HT1080 (cell line): ENCODE data around the gene PPP1R9A. TPM values are rescaled to one million over a fixed set of nuclear protein-coding genes. Genes with fewer than 3 reads are reported as not detected.

Experiments
- DNase-seq: peaks from one replicate; pipeline ENCODE4 v3.0.0-alpha.2; 2015; ENCODE audit warnings: low read depth
- total RNA-seq: library from RNA; depleted of rRNA; stranded (reverse); fragments of >200 nt; shearing (Covaris generic); gene quantifications from 2 replicates; pipeline ENCODE4 v1.2.3, GENCODE V29; 2014

The PPP1R9A gene
- total RNA-seq, 1 experiment from 2014 or later: 4.3 TPM

- no peak for DNase-seq
These were observed 184.9 kb downstream of the PPP1R9A start for GRCh38 chr7:95092324-95092723.

DNA sequence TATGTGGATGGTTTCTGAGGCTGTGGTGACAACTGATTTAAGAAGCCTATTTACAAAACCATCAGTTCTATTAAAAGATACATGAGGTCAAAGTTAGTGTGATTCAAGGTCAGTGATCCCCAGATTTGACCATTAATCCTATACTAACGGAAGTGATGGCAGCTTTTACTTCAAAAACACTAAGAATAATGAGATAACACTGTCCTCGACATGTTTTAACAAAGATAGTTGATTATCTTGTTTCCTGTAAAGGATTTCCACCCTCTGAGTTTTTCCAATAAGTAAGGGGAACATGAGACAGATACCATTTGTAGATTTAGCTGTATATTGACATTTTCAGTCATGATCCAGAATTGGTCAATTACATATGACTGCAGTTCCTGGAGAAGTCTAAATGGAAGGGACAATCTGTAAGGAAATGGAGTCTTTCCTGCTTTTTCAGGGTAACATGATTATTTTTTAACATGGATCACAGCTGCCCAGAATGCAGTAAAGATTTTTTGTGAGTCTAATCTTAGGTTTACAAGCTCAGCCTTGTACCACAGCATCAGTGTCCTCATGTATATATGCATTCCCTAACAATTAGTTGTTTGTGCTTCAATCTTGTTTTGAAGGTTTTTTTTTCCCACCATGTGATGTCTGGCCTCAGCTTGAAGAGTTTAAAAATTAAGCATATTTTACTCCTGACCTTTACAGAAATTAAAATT is 188.0 kb downstream of the PPP1R9A start:
- no peak for DNase-seq

DNA sequence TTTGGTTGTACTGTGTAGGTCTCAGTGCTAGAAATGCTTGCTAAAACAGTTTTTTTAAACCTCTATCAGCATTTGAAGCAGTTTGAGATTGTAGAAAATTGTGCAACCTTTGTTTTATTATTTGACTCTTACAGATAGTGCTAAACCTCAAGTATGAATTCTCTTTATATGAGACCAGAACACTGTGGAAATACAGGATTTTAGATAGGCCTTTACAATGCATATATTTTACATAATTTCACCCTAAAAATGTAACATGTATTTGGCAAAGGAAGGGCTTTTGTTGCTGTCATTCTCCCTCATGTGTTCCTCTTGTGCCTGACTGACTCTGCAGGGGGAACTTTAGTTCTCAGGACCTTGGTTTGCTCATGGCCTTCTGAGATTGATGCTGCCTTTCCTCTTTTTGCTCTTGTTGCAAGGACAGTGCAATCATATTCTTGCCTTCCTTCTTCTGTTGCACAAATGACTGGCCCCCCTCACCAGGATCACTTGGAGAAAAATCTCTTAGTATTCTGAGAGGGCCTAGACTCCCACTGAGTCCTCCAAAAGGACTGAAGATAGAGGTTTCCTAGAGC is 188.7 kb downstream of the PPP1R9A start:
- no peak for DNase-seq

DNA sequence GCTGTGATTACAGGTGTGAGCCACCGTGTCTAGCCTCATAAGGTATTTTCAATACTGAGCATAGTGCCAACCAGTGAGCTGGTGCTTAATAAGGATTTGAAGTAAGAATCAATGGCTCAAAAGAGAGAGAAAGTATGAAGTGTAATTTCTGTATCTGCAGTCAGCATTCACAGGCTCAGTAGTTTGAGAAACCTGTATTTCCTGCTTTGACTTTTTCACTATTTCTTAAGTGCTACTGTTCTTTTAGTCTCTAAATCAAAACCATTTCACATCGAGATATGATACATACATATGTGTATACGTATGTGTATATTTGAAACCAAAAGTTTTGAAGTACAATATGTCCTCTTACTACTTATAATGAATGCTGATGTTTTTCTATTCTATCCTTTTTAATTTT is 189.9 kb downstream of the PPP1R9A start:
- DNase-seq: no peak

DNA sequence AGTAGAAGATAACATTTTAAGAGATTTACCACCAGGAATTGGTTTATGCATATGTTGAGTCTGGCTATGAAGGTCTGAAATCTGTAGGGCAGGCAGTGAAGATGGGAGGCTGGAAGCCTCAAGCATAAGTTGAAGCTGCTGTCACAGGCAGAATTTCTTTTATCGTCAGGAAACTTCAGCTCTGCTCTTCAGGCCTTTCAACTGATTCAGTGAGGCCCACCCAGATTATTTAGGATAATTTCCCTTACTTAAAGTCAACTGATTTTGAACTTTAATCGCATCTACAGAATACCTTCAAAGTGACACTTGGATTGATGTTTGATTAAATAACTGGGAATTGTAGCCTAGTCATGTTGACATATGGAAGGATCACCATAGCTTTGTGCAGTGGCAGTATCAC is 190.5 kb downstream of the PPP1R9A start:
- DNase-seq: no peak

DNA sequence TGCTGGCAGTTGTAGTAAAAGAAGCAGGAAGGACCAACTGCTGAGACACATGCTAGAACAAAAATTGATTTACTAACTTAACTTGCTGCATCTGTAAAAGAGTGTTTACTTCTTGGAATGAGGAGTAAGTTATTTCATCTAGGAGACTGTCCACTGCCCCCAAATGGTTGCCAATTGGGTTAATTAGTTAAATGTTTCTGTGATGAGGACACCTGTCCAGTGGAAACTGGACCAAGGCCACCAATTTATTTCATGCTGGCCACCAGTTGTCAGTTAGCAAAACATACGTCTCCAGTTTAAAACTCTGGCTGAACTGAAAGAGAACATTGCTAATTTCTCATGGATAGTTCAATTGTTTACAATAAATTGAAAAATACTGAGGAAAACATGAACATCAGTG is 191.7 kb downstream of the PPP1R9A start:
- no peak for DNase-seq

DNA sequence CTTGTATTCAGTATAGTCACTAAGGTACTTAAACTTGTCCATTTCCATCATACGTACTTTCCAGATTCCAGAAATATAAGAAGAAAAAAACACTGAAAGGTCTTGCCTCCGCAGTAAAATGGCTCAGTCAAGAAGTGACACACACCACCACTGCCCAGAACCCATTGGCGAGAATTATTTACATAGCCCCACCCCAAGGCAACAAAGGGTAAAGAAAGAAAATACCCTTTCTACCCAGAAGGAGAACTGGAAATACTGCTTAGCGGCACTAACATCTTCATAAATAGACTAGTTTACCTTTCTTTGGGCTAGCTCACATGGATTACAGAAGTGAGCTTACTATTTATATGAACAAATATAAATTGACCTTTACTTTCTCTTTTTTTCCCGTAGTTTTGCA is 194.0 kb downstream of the PPP1R9A start:
- DNase-seq: no peak

- peak; percentile 73 for DNase-seq
These were observed 195.3 kb downstream of the PPP1R9A start for GRCh38 chr7:95102662-95103061.

DNA sequence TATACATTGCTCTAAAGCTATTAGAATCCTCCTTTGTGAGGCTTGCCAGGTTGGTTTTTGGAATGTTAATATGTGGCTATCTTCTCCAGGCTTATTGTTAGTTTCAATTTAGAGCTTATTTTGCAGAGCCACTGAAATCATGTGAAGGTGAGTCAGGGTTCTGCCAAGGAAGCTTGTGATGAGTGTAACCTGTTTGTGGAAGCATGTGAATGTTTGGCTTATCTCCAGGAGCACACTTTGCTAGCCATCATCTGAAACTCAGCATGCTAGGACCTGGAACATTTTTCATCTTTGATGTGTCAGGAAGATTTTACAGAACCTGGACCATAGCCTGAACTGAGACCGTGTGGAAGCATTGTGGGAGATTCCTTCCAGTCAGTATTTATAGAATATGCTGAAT is 197.3 kb downstream of the PPP1R9A start:
- DNase-seq: peak; percentile 85

DNA sequence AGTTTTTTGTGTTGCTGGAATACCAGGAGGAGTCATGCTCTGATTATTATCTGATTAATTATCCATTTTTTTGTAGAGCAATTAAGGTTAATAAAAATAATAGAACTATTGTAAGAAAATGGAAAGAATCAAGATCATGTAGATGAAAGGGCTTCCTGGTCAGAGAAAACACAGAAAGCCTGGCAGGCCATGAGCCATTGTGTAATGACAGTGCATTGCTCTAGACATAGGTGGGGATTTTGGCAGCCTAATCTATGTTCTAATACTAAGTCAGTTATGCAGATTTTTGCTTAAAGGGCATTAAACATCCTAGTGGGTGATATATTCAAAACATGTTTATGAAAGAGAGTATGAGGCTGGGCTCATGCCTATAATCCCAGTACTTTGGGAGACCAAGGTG is 198.2 kb downstream of the PPP1R9A start:
- no peak for DNase-seq

DNA sequence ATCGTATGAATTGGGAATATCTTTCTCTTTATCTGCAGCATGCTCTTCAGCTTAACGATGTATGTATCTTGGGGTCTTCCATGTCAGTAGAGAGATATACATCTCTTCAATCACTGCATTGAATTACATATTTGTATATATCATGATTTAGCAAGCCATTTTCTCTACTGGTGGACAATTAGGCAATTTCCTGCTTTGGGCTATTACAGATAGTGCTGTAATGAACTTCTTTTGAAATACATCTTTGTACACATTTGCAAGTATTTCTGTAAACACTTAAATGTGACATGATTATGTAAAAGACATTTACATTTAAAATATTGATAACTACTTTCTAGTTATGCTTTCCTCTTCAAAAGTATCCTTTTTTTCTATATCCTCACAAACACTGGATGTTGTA is 199.0 kb downstream of the PPP1R9A start:
- DNase-seq: no peak

- DNase-seq: no peak
These were observed 203.3 kb downstream of the PPP1R9A start for GRCh38 chr7:95110707-95111106.

GRCh38 chr7:95113590-95113989 is 206.2 kb downstream of the PPP1R9A start:
- DNase-seq: no peak

DNA sequence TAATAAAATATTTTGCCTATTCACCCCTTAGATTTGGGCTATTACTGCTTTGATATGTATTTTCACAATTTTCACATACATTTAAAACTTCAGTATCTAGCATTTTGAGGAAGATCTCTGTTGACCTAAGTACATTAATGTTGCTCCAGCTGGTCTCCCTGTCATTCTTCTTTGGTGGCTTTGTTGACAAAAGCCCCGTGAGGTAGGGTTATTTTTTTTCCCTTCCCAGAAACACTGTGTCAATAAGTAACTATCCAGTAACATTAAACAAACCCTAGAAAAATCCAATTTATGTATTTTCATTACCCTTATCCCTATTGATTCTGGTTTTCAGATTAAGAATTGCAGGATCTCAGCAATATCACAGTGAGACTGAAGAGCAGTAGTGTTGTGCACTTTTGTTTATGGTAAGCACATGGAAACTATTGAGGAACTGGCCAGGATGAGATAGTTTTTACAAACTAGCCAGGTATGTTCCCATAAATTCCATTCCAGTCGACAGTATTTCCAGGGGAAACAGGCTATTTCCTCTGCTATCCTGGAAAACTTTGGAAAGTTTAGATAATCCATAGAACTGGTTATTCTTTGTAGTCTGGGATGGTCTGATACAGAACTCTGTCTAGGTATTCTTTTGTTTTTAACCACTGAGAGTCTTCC is 218.8 kb downstream of the PPP1R9A start:
- DNase-seq: no peak

- no peak for DNase-seq
These were observed 225.1 kb downstream of the PPP1R9A start for GRCh38 chr7:95132500-95132899.

DNA sequence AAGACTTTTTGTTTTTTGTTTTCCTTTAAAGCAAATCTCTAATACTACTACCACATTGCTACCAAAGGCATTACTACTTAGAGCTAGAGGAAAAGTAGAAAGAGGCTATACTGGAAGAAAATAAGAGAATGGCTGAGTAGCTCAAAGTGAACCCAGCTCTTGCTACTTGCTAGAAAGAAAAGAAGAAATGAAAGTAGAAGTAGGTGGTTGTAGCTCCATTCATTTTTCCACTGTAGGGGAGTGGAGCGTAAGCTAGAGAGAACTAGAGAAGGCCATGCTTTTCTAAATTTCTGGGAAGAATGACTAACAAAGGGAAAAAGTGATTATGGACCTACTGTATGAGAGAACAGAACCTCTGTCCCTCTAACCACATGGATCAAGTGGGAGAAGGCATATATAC is 232.5 kb downstream of the PPP1R9A start:
- no peak for DNase-seq

DNA sequence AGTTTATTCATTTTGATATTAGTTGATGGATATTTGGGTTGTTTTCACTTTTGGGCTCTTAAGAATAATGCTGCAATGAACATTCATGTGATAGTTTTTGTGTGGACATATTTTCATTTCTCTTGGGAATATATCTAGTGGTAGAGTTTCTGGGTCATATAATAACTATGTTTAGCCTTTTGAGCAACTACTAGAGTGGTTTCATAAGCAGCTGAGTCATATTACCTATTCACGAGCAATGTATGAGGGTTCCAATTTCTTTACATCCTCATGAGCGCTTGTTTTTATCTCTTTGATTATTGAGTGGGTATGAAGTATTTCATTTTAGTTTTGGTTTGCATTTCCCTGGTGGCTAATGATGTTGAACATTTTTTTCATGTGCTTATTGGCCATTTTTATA is 234.4 kb downstream of the PPP1R9A start:
- peak; percentile 11 for DNase-seq

DNA sequence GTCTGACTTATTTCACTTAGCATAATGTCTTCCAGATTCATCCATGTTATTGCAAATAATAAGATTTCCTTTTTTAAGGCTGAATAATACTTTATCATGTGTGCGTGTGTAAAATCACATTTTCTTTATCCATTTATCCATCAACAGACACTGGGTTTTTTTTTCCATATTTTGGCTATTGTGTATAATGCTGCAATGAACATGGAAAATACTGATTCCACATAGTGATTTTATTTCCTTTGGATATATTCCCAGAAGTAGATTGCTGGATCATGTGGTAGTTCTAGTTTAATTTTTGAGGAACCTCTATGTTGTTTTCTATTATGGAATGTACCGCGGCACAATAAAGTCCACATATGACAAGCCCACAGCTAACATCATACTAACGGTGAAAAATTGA is 236.9 kb downstream of the PPP1R9A start:
- no peak for DNase-seq

DNA sequence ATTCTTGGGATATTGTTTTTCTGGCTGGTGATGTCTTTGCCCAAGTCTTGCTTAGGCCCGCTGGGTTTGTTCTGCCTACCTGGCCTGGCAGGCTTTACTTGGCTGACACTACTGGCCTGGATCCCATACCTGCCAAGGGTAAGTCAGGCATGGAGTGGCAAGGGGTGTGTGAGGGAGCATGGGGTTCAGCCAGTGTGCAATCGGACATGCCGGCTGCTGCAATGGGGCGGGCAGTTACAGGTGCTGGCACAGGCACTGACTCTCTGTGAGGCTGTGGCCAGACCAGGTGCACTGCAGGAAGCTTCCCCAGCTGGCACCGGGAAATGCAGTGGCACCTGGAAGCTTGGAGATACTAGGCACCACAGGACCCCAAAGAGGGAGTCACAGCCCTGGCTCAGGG is 248.6 kb downstream of the PPP1R9A start:
- no peak for DNase-seq

DNA sequence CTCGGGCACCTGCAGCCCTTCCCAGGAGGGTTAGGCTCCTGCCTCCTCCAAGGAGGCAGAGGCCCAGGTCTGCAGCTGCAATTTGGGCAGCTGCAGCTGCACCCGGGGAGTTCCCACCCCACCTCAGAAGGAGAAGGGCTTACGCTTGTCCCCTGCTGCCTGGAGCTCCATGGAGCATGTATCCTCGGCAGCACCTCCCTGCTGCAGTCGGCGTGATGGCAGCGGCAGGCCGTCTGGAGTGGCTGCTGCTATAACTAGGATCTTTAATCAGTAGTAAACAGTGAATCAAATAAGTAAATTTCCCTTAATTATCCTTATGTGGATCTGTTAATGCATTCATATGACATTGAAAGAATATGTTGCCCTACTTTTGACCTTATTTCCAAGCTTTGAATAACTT is 250.0 kb downstream of the PPP1R9A start:
- DNase-seq: no peak

GRCh38 chr7:95169678-95170077 is 262.3 kb downstream of the PPP1R9A start:
- DNase-seq: no peak

- DNase-seq: no peak
These were observed 265.0 kb downstream of the PPP1R9A start for GRCh38 chr7:95172420-95172819.

DNA sequence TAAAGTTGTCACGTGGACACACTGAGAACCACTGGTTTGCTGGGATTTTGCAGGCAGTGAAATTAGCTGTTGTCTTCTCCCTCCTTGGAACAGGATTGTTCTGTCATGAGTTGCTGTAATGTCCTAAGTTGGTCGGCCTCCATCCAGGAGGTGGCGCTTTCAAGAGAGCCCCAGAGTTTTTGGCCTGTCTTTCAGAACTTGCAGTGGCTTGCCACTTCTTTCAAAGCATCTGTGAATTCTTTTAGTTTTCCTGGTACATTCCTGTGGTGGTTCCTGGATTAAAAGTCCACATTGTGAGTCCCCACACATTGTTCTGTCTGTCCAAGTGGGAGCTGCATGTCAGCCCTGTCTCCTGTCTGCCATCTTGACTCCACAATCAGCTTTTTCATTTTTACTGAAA is 283.1 kb downstream of the PPP1R9A start:
- peak; percentile 24 for DNase-seq
